ENCODE results near the gene BUB1.
"Not testable (repeated sequence)": the region's sequence is repeated elsewhere in the genome, so short reads cannot be mapped to it uniquely, and the experiment has no call there.

The BUB1 gene

DNA sequence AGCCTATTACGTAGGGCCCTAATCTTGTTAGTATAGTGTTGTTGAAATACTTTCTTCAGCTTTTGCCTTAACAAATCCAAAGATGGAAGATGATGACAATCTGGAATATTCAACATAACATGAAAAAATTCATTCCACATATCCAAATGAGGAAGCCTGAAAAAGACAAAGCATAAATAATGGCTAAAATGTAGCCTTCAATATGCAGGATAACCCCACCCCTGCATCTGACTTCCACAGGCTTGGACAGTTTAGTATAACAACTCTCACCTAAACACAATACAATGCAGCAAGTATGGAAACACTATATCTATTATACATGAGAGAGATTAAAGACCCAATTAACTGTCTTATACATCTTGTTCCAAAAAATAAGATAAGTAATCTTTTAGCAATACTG is 39.9 kb downstream of the BUB1 start:
- no peaks in the 10 kb centered on the region for H3K27me3 ChIP-seq (ENCODE audit: insufficient read depth, low read depth, severe bottlenecking)
- TF ChIP-seq, protein P1, sequence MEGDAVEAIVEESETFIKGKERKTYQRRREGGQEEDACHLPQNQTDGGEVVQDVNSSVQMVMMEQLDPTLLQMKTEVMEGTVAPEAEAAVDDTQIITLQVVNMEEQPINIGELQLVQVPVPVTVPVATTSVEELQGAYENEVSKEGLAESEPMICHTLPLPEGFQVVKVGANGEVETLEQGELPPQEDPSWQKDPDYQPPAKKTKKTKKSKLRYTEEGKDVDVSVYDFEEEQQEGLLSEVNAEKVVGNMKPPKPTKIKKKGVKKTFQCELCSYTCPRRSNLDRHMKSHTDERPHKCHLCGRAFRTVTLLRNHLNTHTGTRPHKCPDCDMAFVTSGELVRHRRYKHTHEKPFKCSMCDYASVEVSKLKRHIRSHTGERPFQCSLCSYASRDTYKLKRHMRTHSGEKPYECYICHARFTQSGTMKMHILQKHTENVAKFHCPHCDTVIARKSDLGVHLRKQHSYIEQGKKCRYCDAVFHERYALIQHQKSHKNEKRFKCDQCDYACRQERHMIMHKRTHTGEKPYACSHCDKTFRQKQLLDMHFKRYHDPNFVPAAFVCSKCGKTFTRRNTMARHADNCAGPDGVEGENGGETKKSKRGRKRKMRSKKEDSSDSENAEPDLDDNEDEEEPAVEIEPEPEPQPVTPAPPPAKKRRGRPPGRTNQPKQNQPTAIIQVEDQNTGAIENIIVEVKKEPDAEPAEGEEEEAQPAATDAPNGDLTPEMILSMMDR (IDR thresholded peaks at IDR 0.05; ENCODE audit: low read depth, low read length) = no peak
- DNase-seq = no peak
- H3K36me3 ChIP-seq = peaks cover 48% of the 10 kb centered on the region
- no peak overlapping the region for H3K27ac ChIP-seq
- H3K9me3 ChIP-seq (ENCODE audit: severe bottlenecking) = no peaks in the 10 kb centered on the region
- H3K4me3 ChIP-seq (ENCODE audit: low read depth, low read length) = no peak overlapping the region

DNA sequence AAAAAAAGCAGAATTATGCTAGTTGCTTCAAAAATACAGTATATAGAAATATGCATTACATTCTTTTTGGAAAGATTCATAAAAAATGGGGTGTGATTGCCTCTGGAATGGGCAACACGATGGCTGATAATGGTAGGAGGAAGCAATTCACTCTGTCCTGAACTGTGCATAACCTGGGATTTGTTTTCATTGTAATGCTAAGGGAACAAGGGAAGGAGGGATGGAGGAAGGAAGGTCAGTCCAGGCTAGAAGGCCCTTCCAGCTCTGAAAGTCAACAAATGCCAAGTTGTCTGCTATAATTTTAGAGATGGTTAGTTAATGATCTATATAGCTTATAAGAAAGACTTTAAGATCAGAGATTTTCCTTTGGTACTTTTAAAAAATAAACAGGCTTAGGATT is 40.8 kb downstream of the BUB1 start:
- Histone ChIP-seq H3K9me3 (ENCODE audit: severe bottlenecking) (no peaks in the 10 kb centered on the region), H3K36me3 (peaks cover 39% of the 10 kb centered on the region), H3K27me3 (ENCODE audit: insufficient read depth, low read depth, severe bottlenecking) (no peaks in the 10 kb centered on the region), H3K4me3 (ENCODE audit: low read depth, low read length) (no peak overlapping the region), H3K27ac (no peak overlapping the region)
- TF ChIP-seq, protein P1 (IDR thresholded peaks at IDR 0.05; ENCODE audit: low read depth, low read length) = no peak
- no peak for DNase-seq

DNA sequence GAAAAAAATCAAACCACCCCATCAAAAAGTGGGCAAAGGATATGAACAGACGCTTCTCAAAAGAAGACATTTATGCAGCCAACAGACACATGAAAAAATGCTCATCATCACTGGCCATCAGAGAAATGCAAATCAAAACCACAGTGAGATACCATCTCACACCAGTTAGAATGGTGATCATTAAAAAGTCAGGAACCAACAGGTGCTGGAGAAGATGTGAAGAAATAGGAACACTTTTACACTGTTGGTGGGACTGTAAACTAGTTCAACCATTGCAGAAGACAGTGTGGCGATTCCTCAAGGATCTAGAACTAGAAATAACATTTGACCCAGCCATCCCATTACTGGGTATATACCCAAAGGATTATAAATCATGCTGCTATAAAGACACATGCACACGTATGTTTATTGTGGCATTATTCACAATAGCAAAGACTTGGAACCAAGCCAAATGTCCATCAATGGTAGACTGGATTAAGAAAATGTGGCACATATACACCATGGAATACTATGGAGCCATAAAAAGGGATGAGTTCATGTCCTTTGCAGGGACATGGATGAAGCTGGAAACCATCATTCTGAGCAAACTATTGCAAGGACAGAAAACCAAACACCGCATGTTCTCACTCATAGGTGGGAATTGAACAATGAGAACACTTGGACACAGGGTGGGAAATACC is 41.8 kb downstream of the BUB1 start:
- H3K27me3 ChIP-seq (ENCODE audit: insufficient read depth, low read depth, severe bottlenecking); H3K4me3 ChIP-seq (ENCODE audit: low read depth, low read length); DNase-seq; H3K9me3 ChIP-seq (ENCODE audit: severe bottlenecking); H3K27ac ChIP-seq: not testable (repeated sequence)
- H3K36me3 ChIP-seq = peaks cover 30% of the 10 kb centered on the region

DNA sequence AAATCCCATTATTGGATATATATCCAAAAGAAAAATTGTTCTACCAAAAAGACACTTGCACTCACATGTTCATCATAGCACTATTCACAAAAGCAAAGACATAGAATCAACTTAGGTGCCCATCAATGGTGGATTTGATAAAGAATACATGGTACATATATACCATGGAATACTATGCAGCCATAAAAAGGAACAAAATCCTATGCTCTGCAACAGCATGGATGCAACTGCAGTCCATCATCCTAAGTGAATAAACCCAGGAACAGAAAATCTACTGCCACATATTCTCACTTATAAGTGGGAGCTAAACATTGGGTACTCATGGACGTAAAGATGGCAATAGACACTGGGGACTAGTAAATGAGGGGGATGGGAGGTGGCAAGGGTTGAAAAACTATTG is 50.5 kb downstream of the BUB1 start:
- H3K4me3 ChIP-seq (ENCODE audit: low read depth, low read length); DNase-seq; H3K36me3 ChIP-seq; H3K27ac ChIP-seq; H3K9me3 ChIP-seq (ENCODE audit: severe bottlenecking); H3K27me3 ChIP-seq (ENCODE audit: insufficient read depth, low read depth, severe bottlenecking): not testable (repeated sequence)

DNA sequence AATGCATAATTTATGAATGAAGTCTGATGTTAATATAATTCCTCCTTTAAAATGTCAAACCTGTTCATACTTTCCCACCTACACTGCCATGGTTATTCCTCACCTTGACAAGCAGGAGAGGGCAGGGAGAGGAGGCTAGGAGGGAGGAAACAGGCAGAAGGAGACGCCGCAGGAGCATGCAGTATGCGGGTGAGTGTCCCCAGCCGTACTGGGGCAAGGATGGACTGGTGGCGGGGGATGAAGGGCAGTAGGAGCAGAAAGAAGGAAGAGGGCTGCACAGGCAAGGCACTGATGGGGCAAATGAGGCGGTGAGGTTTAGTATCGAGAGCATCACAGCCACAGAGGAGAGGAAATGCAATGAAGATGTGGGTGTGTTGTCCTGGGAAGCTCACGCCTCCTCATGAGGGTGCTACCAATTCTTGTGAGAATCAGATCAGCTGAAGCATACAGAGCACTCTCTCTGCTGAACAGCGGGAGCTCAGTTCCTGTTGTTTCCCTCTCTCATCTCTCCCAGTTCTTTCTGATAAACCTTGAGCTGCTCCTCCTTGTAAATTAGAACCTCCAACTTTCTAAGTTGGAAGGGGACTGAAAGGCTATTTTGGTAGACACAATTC is 58.4 kb downstream of the BUB1 start:
- not testable (repeated sequence) for H3K27me3 ChIP-seq (ENCODE audit: insufficient read depth, low read depth, severe bottlenecking); H3K27ac ChIP-seq; H3K9me3 ChIP-seq (ENCODE audit: severe bottlenecking); H3K36me3 ChIP-seq; H3K4me3 ChIP-seq (ENCODE audit: low read depth, low read length); DNase-seq

DNA sequence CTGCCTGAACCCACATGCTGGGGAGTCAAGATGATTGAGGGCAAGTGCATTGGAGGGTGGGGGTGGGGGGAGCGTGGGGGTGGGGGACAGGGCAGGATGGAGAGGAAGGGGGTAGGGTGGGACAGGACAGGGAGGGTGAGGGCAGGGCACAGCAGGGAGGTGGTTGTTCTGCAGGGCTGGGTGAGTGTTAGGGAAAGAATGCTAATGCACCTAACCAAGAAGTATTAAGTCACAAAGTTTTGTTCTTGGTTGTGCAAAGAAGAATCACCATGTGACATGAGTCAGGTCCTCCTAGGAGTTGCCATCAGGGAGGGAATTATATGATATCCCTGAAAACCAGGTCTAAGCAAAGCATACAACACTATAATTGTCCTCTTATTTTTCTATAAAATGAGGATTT is 63.9 kb downstream of the BUB1 start:
- not testable (repeated sequence) for DNase-seq; H3K27me3 ChIP-seq (ENCODE audit: insufficient read depth, low read depth, severe bottlenecking); H3K9me3 ChIP-seq (ENCODE audit: severe bottlenecking)

DNA sequence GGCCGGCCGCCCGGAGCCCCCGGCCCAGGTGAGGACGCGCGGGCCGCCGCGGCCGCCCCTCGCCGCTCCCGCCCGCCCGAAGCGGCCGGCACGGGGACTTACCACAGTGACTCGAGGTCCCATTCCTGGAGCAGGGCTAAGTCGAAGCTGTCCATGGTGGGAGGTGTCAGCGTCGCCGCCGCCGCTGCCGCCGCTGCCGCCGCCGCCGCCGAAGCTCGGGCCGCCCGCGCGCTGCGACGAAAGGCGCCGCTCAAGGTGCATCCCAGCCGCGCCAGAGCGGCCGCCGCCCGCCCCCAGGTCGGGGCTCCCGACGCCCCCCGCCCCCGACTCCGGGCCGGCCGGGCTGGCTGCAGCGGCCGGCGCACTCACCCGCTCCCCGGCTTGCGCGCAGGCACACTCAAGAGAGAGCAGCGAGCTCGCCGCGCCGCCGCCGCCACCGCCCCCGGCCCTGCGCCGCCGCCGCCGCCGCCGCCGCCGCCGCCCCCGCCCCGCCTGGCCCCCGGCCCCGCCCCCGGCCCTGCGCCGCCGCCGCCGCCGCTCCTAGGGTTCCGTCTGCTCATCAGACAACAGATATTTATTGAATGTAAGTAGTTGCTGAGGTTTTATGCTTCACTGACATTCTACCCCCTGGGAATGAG is 67.1 kb downstream of the BUB1 start:
- not testable (repeated sequence) for H3K27ac ChIP-seq; H3K36me3 ChIP-seq; H3K4me3 ChIP-seq (ENCODE audit: low read depth, low read length); H3K9me3 ChIP-seq (ENCODE audit: severe bottlenecking); DNase-seq; H3K27me3 ChIP-seq (ENCODE audit: insufficient read depth, low read depth, severe bottlenecking)

More for the DNA sequence above, 63.9 kb downstream of the BUB1 start:
- H3K36me3 ChIP-seq; H3K27ac ChIP-seq; H3K4me3 ChIP-seq (ENCODE audit: low read depth, low read length): not testable (repeated sequence)

DNA sequence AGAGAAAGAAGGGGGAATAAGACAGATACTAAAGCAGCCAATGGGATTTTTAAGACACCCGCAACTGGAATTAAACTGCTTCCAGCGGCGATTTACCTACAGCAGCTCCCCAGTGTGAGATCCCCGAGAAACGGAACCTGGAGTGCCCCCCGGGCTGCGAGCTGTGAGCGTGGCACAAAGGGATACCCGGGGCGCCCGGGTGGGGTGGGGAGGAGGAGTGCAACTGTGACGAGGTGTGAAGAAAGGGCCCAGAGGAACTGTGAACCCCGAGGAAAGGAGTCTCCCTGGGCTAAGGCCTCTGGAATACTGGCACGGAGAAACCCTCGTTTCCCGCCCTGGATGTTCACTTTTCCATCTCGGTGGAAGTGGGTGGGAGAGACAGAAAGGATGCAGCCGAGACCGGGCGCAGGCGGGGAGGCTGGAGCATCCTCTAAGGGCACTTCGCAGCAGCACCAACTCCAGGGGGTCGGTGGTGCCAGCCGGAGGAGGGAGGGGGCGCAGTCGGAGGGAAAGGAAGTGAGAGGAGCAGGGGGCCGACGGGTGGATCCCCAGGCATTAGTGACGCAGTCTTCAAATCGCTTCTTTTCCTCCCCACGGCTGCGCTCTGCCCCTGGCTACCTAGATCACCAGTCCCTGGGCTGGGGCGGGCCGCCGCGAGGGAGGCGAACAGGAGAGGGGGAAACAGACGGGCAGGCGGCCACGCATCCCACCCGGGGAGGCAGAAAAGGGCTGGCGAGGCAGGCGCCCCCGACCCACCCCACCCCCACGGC is 67.8 kb downstream of the BUB1 start:
- DNase-seq; H3K4me3 ChIP-seq (ENCODE audit: low read depth, low read length); H3K27ac ChIP-seq; H3K36me3 ChIP-seq; H3K9me3 ChIP-seq (ENCODE audit: severe bottlenecking); H3K27me3 ChIP-seq (ENCODE audit: insufficient read depth, low read depth, severe bottlenecking): not testable (repeated sequence)

DNA sequence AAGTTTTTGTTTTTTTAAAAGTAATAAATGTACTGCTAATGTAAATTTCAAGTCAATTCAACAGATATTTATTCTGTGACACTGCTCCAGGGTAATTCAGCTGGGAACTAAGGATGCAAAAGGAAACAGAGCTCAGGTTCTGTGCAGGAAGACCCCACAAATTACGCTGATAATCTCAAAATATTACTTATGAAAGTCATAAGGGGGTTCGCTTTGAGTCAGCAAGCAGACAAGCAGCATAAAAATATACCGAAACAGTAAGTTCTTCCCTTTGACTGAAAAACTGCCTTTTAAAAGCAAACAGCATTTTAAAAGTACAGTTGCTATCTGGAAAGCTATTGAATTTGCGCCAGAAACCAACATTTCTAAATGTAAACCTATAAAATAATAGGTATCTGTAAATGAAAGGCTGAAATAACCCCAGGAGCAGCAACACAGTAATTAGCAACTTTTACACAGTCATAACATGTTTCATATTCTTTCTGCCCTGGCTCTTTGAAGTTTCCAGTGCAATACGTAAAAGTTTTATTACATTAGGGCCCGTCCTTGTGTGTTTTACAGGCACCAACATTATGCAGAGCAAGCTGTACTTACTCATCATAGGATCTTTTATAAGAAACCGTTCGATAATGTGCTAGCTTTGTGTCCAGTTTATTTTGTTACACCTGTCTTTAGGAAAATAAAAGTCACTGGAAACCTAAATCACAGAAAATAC is 68.9 kb downstream of the BUB1 start:
- not testable (repeated sequence) for H3K36me3 ChIP-seq; H3K27me3 ChIP-seq (ENCODE audit: insufficient read depth, low read depth, severe bottlenecking); H3K9me3 ChIP-seq (ENCODE audit: severe bottlenecking); H3K27ac ChIP-seq; H3K4me3 ChIP-seq (ENCODE audit: low read depth, low read length); DNase-seq

DNA sequence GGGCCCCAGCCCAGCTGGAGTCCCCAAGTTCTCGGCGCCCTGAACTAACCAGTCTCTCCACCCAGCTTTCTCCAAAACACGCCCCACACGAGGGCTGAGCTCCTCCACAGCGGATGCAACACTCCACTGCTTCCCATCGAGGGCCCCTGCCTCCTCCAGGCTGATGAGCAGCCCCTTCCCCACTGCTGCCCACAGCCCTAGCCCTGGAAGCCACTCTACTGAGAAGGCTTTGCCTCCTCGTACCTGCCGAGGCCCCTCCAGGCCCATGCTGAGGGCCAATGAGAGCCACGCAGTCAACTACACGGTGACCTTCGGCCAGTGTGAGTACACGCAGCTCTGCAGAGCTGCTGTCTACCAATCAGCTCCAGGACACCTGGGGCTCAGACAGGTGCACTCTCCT is 72.8 kb downstream of the BUB1 start:
- H3K9me3 ChIP-seq (ENCODE audit: severe bottlenecking); DNase-seq; H3K36me3 ChIP-seq; H3K4me3 ChIP-seq (ENCODE audit: low read depth, low read length); H3K27me3 ChIP-seq (ENCODE audit: insufficient read depth, low read depth, severe bottlenecking); H3K27ac ChIP-seq: not testable (repeated sequence)

DNA sequence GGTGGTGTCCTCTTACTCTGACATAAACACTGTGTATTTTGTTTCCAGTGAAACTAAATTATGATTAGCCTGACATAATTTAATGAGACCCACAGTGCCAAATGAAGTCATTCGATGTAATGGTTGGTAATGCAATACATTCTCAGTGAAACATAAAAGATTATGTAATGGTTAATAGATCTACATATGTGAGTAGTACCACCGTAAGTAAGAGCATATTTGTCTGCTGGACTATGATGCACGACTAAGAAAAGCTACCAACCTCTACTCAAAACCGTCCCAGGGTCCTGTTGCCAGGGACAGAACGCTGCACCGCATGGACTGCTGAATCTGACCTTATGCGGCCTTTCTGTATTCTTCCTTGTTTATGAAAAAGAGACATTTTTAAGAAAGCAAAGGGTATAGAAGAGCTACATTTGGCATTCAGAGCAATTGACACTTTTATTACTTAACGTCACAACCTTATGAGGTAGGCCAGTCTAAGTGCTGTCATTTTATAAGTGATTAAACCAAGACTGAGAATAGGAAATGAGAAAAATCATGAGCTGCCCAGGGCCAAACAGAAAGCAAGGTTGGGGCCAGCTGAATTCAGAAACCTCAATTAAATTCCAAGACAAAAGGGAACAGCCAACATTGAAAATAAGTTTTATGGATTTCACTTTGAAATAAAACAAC is 73.8 kb downstream of the BUB1 start:
- H3K4me3 ChIP-seq (ENCODE audit: low read depth, low read length); H3K27me3 ChIP-seq (ENCODE audit: insufficient read depth, low read depth, severe bottlenecking); H3K36me3 ChIP-seq; H3K27ac ChIP-seq; H3K9me3 ChIP-seq (ENCODE audit: severe bottlenecking); DNase-seq: not testable (repeated sequence)

All from WERI-Rb-1 (cell line).